HEK293 (cell line): Measurements from ENCODE around the gene GJD3.
A peak's percentile ranks its signal among the peaks of the same experiment; 100 is the strongest.

Source experiments
- MZF1 ChIP-seq: fragments of 450-650 bp; formaldehyde crosslinking; IDR thresholded peaks from 2 replicates; pipeline ENCODE4 v1.5.1; 2017; ENCODE audit warnings: missing biosample characterization, missing genetic modification characterization, borderline replicate concordance
- PRDM4 ChIP-seq: fragments of 450-650 bp; formaldehyde crosslinking; IDR thresholded peaks from 2 replicates; pipeline ENCODE4 v1.5.1; 2017; ENCODE audit warnings: missing biosample characterization, missing genetic modification characterization
- SALL2 ChIP-seq: fragments of 450-650 bp; formaldehyde crosslinking; IDR thresholded peaks from 2 replicates; pipeline ENCODE4 v1.5.0; 2017; ENCODE audit warnings: missing biosample characterization, mild to moderate bottlenecking, missing genetic modification characterization, borderline replicate concordance
- SP3 ChIP-seq: fragments of 450-650 bp; formaldehyde crosslinking; IDR thresholded peaks from 2 replicates; pipeline ENCODE4 v1.5.1; 2016; ENCODE audit warnings: missing biosample characterization, missing genetic modification characterization
- ZBTB7A ChIP-seq: fragments of 450-650 bp; formaldehyde crosslinking; IDR thresholded peaks from 2 replicates; pipeline ENCODE4 v1.5.1; 2016; ENCODE audit warnings: low read depth, missing biosample characterization, missing genetic modification characterization
- ZNF112 ChIP-seq: fragments of 450-650 bp; formaldehyde crosslinking; IDR thresholded peaks from 2 replicates; pipeline ENCODE4 v1.5.0; 2017; ENCODE audit warnings: missing biosample characterization, missing genetic modification characterization
- ZNF114 ChIP-seq: fragments of 450-650 bp; formaldehyde crosslinking; IDR thresholded peaks from 2 replicates; pipeline ENCODE4 v1.5.0; 2017; ENCODE audit warnings: missing biosample characterization, missing genetic modification characterization
- ZNF121 ChIP-seq: fragments of 450-650 bp; formaldehyde crosslinking; IDR thresholded peaks from 2 replicates; pipeline ENCODE4 v1.5.1; 2016; ENCODE audit warnings: missing biosample characterization, missing genetic modification characterization
- ZNF138 ChIP-seq: fragments of 450-650 bp; formaldehyde crosslinking; IDR thresholded peaks from 2 replicates; pipeline ENCODE4 v1.5.1; 2016; ENCODE audit warnings: missing biosample characterization, missing genetic modification characterization, borderline replicate concordance
- ZNF146 ChIP-seq: fragments of 450-650 bp; formaldehyde crosslinking; IDR thresholded peaks from 2 replicates; pipeline ENCODE4 v1.5.1; 2016; ENCODE audit warnings: missing biosample characterization, missing genetic modification characterization
- ZNF19 ChIP-seq: fragments of 450-650 bp; formaldehyde crosslinking; IDR thresholded peaks from 2 replicates; pipeline ENCODE4; 2016; ENCODE audit warnings: missing biosample characterization, missing genetic modification characterization, low read depth
- ZNF266 ChIP-seq: fragments of 450-650 bp; formaldehyde crosslinking; IDR thresholded peaks from 2 replicates; pipeline ENCODE4 v1.5.1; 2016; ENCODE audit warnings: missing biosample characterization, missing genetic modification characterization, low read depth
- ZNF398 ChIP-seq: fragments of 450-650 bp; formaldehyde crosslinking; IDR thresholded peaks from 2 replicates; pipeline ENCODE4 v1.5.1; 2017; ENCODE audit warnings: missing biosample characterization, missing genetic modification characterization
- ZNF529 ChIP-seq: fragments of 450-650 bp; formaldehyde crosslinking; IDR thresholded peaks from 2 replicates; pipeline ENCODE4 v1.5.1; 2017; ENCODE audit warnings: missing genetic modification characterization, missing biosample characterization; ENCODE audit not compliant: insufficient replicate concordance
- ZNF548 ChIP-seq: fragments of 450-650 bp; formaldehyde crosslinking; IDR thresholded peaks from 2 replicates; pipeline ENCODE4 v1.5.1; 2016; ENCODE audit warnings: missing biosample characterization, missing genetic modification characterization
- ZNF560 ChIP-seq: fragments of 450-650 bp; formaldehyde crosslinking; IDR thresholded peaks from 2 replicates; pipeline ENCODE4 v1.5.1; 2017; ENCODE audit warnings: missing biosample characterization, missing genetic modification characterization, borderline replicate concordance
- ZNF600 ChIP-seq: fragments of 450-650 bp; formaldehyde crosslinking; IDR thresholded peaks from 2 replicates; pipeline ENCODE4 v1.5.1; 2016; ENCODE audit warnings: missing biosample characterization, missing genetic modification characterization
- ZNF639 ChIP-seq: fragments of 450-650 bp; formaldehyde crosslinking; IDR thresholded peaks from 2 replicates; pipeline ENCODE4 v1.5.1; 2016; ENCODE audit warnings: missing biosample characterization, missing genetic modification characterization
- TF ChIP-seq, protein P1 (sequence below): fragments of 450-650 bp; formaldehyde crosslinking; conservative IDR thresholded peaks from 2 replicates; pipeline ENCODE4 v1.5.1; 2016; ENCODE audit warnings: low read depth, missing biosample characterization, missing genetic modification characterization
- TF ChIP-seq, protein P2 (sequence below): fragments of 450-650 bp; formaldehyde crosslinking; IDR thresholded peaks from 2 replicates; pipeline ENCODE4 v1.5.1; 2016; ENCODE audit warnings: missing biosample characterization, missing genetic modification characterization
- TF ChIP-seq, protein P3 (sequence below): fragments of 450-650 bp; formaldehyde crosslinking; IDR thresholded peaks from 2 replicates; pipeline ENCODE4 v1.5.1; 2016; ENCODE audit warnings: missing biosample characterization, missing genetic modification characterization
- TF ChIP-seq, protein P4 (sequence below): fragments of 450-650 bp; formaldehyde crosslinking; IDR thresholded peaks from 2 replicates; pipeline ENCODE4 v1.5.1; 2016; ENCODE audit warnings: missing biosample characterization, missing genetic modification characterization

Gene GJD3

GRCh38 chr17:40345161-40345993 lies 19.2 kb downstream of the GJD3 start (continued):
- TF ChIP-seq, protein P1, sequence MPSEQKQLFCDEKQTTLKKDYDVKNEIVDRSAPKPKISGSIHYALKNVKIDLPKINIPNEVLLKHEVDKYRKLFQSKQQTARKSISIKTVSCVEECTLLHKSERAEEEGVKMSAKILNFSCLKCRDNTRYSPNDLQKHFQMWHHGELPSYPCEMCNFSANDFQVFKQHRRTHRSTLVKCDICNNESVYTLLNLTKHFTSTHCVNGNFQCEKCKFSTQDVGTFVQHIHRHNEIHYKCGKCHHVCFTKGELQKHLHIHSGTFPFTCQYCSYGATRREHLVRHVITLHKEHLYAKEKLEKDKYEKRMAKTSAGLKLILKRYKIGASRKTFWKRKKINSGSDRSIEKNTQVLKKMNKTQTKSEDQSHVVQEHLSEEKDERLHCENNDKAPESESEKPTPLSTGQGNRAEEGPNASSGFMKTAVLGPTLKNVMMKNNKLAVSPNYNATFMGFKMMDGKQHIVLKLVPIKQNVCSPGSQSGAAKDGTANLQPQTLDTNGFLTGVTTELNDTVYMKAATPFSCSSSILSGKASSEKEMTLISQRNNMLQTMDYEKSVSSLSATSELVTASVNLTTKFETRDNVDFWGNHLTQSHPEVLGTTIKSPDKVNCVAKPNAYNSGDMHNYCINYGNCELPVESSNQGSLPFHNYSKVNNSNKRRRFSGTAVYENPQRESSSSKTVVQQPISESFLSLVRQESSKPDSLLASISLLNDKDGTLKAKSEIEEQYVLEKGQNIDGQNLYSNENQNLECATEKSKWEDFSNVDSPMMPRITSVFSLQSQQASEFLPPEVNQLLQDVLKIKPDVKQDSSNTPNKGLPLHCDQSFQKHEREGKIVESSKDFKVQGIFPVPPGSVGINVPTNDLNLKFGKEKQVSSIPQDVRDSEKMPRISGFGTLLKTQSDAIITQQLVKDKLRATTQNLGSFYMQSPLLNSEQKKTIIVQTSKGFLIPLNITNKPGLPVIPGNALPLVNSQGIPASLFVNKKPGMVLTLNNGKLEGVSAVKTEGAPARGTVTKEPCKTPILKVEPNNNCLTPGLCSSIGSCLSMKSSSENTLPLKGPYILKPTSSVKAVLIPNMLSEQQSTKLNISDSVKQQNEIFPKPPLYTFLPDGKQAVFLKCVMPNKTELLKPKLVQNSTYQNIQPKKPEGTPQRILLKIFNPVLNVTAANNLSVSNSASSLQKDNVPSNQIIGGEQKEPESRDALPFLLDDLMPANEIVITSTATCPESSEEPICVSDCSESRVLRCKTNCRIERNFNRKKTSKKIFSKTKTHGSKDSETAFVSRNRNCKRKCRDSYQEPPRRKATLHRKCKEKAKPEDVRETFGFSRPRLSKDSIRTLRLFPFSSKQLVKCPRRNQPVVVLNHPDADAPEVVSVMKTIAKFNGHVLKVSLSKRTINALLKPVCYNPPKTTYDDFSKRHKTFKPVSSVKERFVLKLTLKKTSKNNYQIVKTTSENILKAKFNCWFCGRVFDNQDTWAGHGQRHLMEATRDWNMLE, result no peak
- TF ChIP-seq SP3 (tag by site-specific recombination) (peak; percentile 62), ZNF529 (tag by site-specific recombination) (no peak), ZNF114 (no peak), ZNF639 (no peak), ZNF548 (no peak), SALL2 (no peak), ZNF138 (tag by site-specific recombination) (no peak), ZNF600 (peak; percentile 80), MZF1 (tag by site-specific recombination) (no peak), ZBTB7A (tag by site-specific recombination) (no peak), ZNF19 (tag by site-specific recombination) (no peak), PRDM4 (tag by site-specific recombination) (no peak; the same call in 1 of the 2 replicates), ZNF121 (tag by site-specific recombination) (no peak), ZNF146 (no peak), ZNF112 (tag by site-specific recombination) (no peak), ZNF266 (tag by site-specific recombination) (no peak), ZNF560 (no peak), ZNF398 (peak; percentile 66)
- TF ChIP-seq, protein P2, sequence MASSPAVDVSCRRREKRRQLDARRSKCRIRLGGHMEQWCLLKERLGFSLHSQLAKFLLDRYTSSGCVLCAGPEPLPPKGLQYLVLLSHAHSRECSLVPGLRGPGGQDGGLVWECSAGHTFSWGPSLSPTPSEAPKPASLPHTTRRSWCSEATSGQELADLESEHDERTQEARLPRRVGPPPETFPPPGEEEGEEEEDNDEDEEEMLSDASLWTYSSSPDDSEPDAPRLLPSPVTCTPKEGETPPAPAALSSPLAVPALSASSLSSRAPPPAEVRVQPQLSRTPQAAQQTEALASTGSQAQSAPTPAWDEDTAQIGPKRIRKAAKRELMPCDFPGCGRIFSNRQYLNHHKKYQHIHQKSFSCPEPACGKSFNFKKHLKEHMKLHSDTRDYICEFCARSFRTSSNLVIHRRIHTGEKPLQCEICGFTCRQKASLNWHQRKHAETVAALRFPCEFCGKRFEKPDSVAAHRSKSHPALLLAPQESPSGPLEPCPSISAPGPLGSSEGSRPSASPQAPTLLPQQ, result no peak
- TF ChIP-seq, protein P3, sequence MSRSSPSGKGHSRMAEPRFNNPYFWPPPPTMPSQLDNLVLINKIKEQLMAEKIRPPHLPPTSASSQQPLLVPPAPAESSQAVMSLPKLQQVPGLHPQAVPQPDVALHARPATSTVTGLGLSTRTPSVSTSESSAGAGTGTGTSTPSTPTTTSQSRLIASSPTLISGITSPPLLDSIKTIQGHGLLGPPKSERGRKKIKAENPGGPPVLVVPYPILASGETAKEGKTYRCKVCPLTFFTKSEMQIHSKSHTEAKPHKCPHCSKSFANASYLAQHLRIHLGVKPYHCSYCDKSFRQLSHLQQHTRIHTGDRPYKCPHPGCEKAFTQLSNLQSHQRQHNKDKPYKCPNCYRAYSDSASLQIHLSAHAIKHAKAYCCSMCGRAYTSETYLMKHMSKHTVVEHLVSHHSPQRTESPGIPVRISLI (tag by site-specific recombination), result no peak
- TF ChIP-seq, protein P4, sequence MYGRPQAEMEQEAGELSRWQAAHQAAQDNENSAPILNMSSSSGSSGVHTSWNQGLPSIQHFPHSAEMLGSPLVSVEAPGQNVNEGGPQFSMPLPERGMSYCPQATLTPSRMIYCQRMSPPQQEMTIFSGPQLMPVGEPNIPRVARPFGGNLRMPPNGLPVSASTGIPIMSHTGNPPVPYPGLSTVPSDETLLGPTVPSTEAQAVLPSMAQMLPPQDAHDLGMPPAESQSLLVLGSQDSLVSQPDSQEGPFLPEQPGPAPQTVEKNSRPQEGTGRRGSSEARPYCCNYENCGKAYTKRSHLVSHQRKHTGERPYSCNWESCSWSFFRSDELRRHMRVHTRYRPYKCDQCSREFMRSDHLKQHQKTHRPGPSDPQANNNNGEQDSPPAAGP, result peak; percentile 64
